LNCAP (cell line): ENCODE measurements around the gene ING4.

Source experiments
- CTCF ChIP-seq: fragments of 450-650 bp; IDR thresholded peaks from 2 replicates; pipeline ENCODE4 v1.5.1; 2017; ENCODE audit warnings: mild to moderate bottlenecking

ING4 gene

DNA sequence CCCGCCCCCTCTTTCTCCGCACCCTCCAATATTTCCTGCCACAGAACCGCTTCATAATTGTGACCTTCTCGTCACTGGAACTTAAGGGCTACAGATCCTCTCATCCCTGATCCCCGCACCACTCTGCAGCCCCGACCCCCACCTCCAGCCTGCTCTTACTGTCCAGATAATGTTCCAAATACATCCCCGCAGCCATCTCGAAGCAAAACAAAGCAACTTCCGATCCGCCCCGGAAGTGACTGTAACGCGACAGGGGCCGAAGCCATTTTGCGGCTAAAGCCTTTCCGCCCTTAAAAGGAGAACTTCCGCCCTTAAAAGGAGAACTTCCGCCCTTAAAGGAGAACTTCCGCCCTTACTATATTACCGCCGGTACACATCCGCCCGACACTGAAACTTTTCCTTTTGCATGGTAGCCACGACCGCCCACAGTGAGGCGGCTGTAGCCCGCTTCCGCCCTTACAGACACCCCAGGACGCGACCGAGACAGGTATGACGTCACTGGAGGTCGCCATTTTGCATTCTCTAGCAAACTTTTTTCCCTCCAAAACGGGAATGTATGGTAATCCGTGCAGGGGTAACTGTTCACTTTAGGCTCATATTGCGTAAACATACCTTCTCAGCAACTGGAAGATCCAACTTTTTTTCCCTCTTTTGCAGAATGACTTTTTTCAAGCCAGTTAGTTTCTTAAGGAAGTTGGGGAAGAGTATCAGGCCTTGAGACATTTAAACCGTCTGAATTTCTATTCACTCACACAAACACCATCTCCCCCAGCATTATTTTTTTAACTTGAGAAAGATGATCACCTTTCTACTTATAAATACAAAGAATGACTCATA lies at the start of gene ING4:
Gene ING4 (minus strand): TSS at position 214 of the 837 bp plus-strand sequence. CDS start 18 bp downstream, at position 196.
- TF ChIP-seq CTCF: no peak

GRCh38 chr12:6708960-6709394 lies 46.1 kb upstream of the ING4 start:
- no peak for TF ChIP-seq CTCF

DNA sequence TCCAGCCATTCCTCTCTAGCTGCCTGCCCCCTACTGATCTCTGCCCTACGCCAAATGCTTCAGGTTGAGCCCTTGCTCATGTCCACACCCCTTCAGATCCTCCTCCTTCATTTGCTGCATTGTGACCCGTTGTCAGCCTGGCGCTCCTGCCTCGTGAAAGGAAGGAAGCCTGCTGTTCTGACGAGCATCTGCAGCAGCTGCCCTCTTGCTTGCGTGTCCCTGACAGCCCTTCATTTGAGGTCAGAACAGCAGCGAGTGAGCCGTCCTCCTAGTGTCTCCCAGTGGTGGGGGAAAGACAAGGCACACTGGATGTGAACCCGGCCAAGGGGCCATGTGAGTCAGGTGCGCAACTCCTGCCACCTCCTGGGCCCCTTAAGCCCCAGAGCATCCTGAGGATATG lies 40.7 kb upstream of the ING4 start:
- TF ChIP-seq CTCF: no peak

- TF ChIP-seq CTCF: no peak
Observed at GRCh38 chr12:6701078-6701768, 38.3 kb upstream of the ING4 start.

DNA sequence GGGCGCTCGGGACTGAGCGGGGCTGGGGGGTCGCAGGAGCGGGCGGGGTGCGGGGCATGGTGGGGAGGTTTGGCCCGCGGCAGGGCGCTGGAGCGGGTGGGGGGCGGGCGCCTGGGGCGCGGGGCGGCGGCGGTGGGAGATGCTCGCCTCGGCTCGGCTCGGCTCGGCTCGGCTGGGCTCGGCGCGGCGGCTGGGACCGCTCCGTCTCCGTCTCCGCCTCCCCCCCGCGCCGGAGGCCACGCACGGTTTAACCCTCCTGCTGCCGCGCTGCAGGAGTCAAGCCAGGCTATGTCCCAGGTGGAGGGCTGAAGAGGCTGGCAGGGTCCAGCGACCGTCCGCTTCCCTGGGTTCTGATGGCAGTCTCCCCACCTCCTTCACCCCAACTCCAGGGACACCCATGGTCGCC lies 37.7 kb upstream of the ING4 start, which contains the start of gene PIANP:
Gene PIANP (minus strand): TSS at position 170 of the 406 bp plus-strand sequence. CDS start 2,754 bp downstream, outside the sequence.
- no peak for TF ChIP-seq CTCF

DNA sequence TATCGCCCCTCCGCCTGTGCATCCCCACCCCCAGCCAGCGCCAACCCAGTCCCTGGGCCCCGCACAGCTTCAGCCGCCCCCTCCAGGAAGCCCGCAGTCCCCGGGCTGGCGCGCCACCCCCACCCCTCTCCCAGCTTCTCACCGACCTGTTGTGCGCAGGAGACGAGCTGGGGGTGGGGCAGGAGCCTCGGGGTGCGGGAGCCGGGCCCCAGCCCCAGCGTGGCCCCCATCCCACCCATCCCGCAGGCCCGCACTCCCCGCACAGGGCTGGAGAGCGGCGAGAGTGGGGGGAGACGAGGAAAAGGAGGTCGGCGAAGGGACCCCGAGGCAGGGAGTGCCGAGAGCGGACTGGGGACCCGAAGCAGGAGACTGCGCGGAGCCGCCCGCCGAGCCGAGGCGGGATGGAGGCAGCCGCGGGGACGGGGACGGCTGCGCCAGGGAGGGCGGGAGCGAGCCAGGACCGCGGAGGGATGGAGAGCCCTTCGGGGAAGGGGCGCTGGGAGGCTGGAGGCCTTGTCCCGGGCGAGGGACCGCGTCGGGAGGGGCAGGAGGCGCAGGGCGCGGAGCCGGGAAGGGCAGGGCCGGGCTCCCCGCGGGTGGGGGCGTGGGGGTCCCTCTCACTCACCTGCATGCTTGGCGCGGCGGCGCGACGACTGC lies 37.2 kb upstream of the ING4 start:
- no peak for TF ChIP-seq CTCF

DNA sequence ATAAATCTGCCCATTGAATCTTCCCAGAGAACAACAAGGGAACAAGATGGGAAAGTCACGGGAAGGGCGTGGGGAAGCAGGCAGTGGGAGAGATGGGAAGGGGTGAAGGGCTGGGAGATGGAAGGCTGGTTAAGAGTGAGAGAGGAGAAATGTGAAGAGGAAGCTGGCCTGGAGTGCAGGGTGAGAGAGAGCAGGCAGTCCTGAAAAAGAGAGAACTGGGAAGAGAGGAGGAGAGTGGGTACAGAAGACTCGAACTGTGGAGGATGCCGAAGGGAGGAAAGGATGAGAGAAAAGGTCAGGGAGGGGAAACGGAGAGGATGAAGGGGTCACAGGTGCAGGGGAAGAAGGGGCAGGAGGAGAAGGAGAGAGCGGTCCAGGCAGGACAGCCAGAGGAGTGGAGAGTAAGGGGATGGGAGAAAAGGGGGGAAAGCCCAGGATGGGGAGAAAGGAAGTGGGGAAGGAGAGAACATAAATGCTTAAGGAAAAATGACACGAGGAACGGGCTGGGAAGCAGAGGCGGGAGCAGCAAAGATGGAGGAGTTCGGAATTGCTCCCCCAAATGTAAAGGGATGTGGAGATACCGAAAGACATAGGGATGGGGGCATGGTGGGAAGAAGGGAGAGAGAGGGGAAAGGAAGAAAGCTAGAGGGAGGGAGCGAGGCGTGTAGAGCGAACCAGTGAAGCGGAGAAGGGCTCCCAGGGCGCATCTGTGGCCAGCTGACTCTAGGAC lies 36.5 kb upstream of the ING4 start:
- TF ChIP-seq CTCF: no peak
